Coronary artery (tissue), 2 donors: ENCODE results near the gene XRCC2.

Experiments
- DNase-seq: peaks from one replicate; pipeline ENCODE4 v3.0.0-alpha.2; 2017; ENCODE audit warnings: low spot score
- H3K27ac ChIP-seq, 2 donors: fragments of 200-600 bp; sonication (generic); one replicate each; pipeline ENCODE4 v1.5.1; 2016 to 2019
- H3K4me3 ChIP-seq: fragments of 200-600 bp; sonication (generic); 2 replicates; pipeline ENCODE4 v1.5.1; 2016; ENCODE audit warnings: mild to moderate bottlenecking, moderate library complexity
- TF ChIP-seq, protein P1 (sequence below): fragments of 200-600 bp; sonication (generic); IDR thresholded peaks from one replicate; pipeline ENCODE4 v1.5.1; 2019; ENCODE audit warnings: antibody characterized with exemption

Gene XRCC2

DNA sequence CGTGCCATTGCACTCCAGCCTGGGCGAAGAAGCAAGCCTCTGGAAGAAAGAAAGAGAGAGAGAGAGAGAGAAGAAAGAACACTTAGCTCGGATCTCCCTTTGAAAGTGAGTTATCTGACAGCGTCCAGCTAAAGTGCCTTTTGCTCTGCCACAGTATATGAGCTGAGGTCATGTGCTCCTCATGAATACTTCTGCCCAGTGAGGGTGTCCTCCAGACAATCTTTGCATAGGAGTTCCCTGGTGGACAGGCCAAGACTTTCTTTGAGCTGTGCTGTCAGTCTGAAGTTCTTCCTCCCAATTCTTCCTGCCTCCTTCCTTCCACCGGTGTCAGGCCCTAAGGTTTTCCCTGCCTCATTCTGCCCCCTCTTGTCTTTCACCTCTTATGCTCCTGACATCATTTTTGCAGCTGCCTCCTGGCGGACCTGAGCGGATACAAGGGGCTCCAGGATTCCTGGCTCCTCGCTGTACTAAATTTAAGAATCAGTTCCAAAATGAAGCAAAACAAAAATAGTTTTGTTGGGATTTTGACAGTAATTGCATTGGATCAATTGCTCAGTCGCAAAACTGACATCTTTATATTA is 31.9 kb downstream of the XRCC2 start:
- H3K4me3 ChIP-seq, result no peak overlapping the region
- TF ChIP-seq, protein P1, sequence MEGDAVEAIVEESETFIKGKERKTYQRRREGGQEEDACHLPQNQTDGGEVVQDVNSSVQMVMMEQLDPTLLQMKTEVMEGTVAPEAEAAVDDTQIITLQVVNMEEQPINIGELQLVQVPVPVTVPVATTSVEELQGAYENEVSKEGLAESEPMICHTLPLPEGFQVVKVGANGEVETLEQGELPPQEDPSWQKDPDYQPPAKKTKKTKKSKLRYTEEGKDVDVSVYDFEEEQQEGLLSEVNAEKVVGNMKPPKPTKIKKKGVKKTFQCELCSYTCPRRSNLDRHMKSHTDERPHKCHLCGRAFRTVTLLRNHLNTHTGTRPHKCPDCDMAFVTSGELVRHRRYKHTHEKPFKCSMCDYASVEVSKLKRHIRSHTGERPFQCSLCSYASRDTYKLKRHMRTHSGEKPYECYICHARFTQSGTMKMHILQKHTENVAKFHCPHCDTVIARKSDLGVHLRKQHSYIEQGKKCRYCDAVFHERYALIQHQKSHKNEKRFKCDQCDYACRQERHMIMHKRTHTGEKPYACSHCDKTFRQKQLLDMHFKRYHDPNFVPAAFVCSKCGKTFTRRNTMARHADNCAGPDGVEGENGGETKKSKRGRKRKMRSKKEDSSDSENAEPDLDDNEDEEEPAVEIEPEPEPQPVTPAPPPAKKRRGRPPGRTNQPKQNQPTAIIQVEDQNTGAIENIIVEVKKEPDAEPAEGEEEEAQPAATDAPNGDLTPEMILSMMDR, result no peak
- DNase-seq, result no peak
- no peak overlapping the region for H3K27ac ChIP-seq

DNA sequence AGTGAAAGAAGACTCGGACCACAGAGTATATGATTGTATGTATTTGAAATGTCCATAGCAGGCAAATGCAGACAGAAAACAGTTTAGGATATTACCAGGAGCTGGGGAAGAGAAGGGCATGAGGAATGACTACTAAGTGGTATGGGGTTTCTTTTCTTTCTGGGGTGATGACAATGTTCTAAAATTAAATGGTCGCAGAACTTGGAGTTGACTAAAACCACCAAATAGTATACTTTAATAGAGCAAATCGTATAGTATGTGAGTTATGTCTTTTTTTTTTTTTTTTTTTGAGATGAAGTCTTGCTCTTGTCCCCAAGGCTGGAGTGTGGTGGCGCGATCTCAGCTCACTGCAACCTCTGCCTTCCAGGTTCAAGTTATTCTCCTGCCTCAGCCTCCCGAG is 34.6 kb downstream of the XRCC2 start:
- no peak overlapping the region for H3K4me3 ChIP-seq
- no peak for DNase-seq
- H3K27ac ChIP-seq, result no peak overlapping the region
- TF ChIP-seq, protein P1, result no peak

DNA sequence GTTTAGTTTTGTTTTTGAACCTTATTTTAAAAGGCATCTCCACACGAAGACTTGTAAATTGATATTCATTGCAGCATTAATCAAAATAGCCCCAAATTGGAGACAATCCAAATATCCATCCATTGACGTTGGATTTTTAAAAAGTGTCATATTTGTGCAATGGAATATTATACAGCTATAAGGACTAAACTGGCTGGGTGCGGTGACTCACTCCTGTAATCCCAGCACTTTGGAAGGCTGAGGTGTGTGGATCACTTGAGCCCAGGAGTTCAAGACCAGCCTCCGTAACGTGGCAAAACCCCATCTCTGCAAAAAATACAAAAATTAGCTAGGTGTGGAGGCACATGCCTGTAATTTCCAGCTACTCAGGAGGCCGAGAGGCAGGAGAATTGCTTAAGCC is 35.1 kb downstream of the XRCC2 start:
- Histone ChIP-seq H3K27ac (no peak overlapping the region), H3K4me3 (no peak overlapping the region)
- DNase-seq, result no peak
- TF ChIP-seq, protein P1, result no peak

DNA sequence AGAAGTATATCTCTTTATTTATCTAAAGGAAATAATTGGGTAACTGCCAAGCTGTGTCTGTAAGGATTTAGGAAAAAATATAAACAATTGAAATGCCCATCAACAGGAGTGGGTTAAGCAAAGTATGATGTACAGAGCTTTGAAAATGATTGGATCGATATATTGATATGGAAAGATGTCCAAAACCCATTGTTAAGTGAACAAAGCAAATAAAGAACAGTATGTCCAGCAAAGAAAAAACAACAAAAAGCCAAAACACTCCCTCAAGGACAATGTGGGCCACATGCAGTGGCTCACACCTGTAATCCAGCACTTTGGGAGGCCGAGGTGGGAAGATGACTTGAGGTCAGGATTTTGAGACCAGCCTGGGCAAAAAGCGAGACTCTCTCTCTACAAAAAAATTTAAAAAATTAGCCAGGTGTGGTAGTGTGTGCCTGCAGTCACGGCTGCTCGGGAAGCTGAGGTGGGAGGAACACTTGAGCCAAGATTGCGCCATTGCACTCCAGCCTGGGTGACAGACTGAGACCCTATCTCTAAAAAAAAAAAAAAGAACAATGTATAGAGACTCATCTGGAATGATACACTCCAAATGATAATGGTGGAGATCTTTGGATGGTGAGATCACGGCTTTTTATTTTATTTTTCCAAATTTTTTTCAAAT is 37.9 kb downstream of the XRCC2 start:
- TF ChIP-seq, protein P1, result no peak
- no peak for DNase-seq
- H3K4me3 ChIP-seq, result no peak overlapping the region
- no peak overlapping the region for H3K27ac ChIP-seq

DNA sequence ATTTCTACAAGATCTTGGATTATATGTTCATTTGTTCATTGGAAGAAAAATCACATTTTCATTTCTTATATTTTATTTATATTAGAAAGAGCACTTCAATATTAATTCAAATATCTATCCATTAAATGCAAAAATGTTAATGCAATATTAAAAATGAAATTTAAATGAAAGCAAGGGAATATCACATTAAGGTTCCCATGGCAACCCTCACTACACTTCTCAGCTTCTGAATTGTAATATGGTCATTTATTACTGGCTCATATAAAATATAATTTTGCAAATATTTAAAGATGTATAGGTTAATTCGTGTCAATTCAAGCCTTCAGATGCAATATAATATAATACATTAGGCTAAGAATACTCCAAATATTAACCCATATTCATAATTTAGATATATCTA is 38.8 kb downstream of the XRCC2 start:
- Histone ChIP-seq H3K4me3 (no peak overlapping the region), H3K27ac (no peak overlapping the region)
- TF ChIP-seq, protein P1, result no peak
- no peak for DNase-seq

DNA sequence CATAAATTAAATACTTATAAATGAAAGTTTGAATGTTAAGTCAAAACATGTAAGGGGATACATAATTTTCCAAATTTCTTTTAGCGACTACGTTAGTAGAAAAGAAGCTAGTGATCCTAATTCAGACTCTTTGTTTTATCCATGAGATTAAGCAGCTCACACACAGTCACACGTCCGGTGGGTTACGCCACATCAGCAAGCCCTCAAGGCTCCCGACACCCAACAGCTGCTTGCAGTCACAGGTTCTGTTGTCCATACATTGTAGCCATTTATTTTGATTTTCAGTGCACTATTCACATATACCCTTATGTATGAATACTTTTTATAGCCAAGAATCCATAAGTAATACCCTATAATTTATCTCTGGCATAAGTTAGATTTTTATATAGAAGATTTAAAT is 39.5 kb downstream of the XRCC2 start:
- Histone ChIP-seq H3K4me3 (no peak overlapping the region), H3K27ac (no peak overlapping the region)
- TF ChIP-seq, protein P1, result no peak
- no peak for DNase-seq

DNA sequence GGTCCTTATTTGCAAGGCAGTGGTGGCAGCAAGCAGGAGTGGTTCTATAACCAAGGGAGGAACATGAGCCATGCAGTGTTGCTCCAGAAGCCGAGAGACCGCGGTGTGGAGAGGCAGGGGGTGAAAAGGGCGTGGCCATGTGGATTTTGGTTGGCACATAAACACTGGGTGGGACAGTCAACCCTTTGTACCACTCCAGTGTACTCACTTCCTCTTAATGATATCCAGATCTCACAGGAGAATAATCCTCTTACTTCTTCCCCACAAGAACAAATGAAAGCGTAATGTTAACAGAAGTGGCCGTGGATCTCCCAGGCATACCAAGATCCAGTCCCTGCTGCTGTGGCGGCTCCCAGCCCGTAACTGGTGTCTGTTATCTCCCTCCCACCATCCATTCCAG is 42.4 kb downstream of the XRCC2 start:
- DNase-seq, result no peak
- Histone ChIP-seq H3K4me3 (no peak overlapping the region), H3K27ac (no peak overlapping the region)
- TF ChIP-seq, protein P1, result no peak
